Kidney epithelial cell (primary cell): Measurements from ENCODE around the gene ZHX3. TPM values are rescaled to one million over a fixed set of nuclear protein-coding genes. Genes with fewer than 3 reads are reported as not detected.

Experiments used
- DNase-seq: peaks from one replicate; pipeline ENCODE4 v3.0.0-alpha.2; 2010; ENCODE audit warnings: low read depth
- H3K27me3 ChIP-seq: 2 replicates; pipeline ENCODE4 v1.6.0; 2011; ENCODE audit warnings: low read length; ENCODE audit not compliant: control insufficient read depth, insufficient read depth
- H3K36me3 ChIP-seq: 2 replicates; pipeline ENCODE4 v1.5.1; 2011; ENCODE audit warnings: low read length; ENCODE audit not compliant: control insufficient read depth, insufficient read depth
- H3K4me3 ChIP-seq: 2 replicates; pipeline ENCODE4 v1.5.1; 2011; ENCODE audit warnings: low read depth, mild to moderate bottlenecking, control low read depth, low read length
- CTCF ChIP-seq: IDR thresholded peaks from 2 replicates; pipeline ENCODE4 v1.5.1; 2011; ENCODE audit warnings: mild to moderate bottlenecking, moderate library complexity, low read length, control low read depth, inconsistent platforms; ENCODE audit not compliant: insufficient read depth, poor library complexity, severe bottlenecking
- total RNA-seq: library from RNA; depleted of rRNA; stranded (reverse); fragments of >200 nt; gene quantifications from 2 replicates; pipeline ENCODE4 v1.2.3, GENCODE V29; 2015

The ZHX3 gene
- 7.6 and 9.0 TPM in 2 replicates for total RNA-seq

- H3K4me3 ChIP-seq: peak within 1 kb of the TSS; percentile 87
- no peak for TF ChIP-seq CTCF
- H3K36me3 ChIP-seq: no peaks in the 10 kb centered on the region
- peak; percentile 75 for DNase-seq
- no peaks in the 10 kb centered on the region for H3K27me3 ChIP-seq
Observed at GRCh38 chr20:41317546-41318270, at the start of gene ZHX3. Gene ZHX3 (minus strand): TSS chr20:41317731. CDS start chr20:41204916, 112,815 bp downstream.

DNA sequence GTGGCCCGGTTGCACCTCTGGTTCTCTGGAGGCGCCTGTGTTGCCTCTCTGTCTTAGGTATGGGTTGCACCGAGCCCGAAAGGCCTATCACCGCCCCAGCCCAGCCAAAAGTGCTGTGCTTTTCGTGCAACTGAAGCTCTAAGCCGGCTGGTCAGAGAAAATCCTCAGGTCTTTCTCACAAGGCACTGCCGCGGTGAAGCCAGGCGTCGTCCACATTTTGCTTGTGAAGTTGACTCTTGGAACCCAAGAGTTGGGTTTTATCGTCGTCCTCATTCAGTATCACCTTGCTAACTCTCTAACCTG lies 49.8 kb upstream of the ZHX3 start:
- DNase-seq: no peak
- no peaks in the 10 kb centered on the region for H3K36me3 ChIP-seq
- no peak for TF ChIP-seq CTCF
- peaks cover 52% of the 10 kb centered on the region for H3K27me3 ChIP-seq
- H3K4me3 ChIP-seq: no peak overlapping the region

DNA sequence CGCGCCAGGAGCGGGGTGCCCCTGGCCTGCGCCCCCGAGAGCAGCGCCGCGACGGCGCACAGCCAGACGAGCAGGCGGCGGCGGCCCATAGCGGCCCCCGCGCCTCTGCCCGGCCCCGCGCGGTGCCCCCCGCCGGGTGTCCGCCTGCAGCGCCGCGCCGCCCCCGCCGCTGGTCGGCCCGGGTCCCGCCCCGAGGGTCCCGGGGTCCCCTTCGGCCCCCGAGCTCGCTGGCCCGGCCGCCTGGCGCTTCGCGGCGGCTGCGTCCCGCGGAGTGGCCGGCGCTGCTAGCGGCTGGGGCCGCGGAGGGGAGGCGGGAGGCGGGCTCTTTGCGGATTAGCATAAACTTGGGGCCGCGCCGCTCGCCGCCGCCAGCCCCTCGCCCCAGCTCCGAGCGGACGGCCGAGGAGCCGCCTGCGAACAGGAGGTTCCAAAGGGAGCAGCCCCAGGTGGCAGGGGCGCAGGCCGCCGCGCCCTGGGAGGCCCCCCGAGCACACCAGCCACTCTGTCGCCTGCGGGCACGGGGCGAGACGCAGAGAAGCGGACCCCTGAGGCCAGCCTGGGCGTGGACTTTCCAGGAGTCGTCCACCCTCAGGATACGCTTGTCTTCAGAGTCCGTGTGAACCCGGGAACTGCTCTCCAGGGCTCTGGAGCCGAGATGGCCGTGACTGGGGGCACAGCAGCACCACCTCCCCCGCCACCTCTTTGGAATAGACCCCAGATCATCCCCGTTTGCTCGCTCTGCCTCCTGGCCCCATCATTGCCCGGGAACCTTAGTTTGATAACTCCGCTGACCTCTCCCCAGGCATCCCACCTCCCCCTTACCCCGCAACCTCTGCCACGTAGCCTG lies 49.2 kb upstream of the ZHX3 start, which contains the start of gene EMILIN3:
EMILIN3 (minus strand) TSS at position 273 of the 847 bp plus-strand sequence; CDS start at position 89, 184 bp downstream.
- no peak for DNase-seq
- Histone ChIP-seq H3K27me3 (peaks cover 50% of the 10 kb centered on the region), H3K4me3 (no peak within 1 kb of the TSS), H3K36me3 (no peaks in the 10 kb centered on the region)
- TF ChIP-seq CTCF: no peak

DNA sequence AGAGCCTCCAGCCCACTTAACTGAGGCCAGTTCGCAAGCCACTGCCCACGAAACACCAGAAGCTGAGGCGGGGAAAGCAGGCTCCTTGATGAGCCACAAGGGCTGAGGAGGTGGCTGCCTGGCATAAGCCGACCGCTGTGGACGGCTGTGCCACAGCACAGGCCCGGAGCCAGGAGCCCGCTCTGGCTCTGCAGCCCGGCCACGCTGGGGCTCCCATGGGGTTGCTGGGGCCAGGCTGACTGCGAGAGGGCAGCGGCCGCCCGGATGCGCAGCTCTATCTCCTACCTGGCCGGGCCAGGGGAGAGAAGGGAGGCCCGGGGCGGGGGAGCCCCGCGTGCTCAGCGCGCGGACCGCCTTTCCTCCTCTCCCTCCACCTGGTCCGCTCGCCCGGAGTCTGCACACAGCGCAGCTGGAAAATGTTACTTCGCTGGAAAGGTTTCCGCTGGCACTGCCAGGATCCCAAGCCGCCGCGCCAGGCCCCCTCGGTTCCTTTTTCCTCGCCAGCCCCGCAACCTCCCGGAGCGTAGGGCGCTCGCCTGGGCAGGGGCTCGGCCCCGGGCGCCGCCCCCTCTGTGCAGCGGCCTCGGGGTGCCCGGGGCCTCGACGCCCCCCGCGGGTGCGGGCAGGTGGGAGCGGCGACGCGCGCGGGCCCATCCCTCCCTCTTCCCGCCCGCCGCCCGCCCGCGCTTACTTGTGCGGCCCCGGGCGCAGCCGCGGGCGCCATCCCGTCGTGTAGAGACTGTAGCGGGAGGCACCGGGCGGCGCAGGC lies 48.4 kb upstream of the ZHX3 start:
- no peaks in the 10 kb centered on the region for H3K36me3 ChIP-seq
- DNase-seq: no peak
- TF ChIP-seq CTCF: no peak
- H3K4me3 ChIP-seq: no peak overlapping the region
- H3K27me3 ChIP-seq: peaks cover 49% of the 10 kb centered on the region

- peaks cover 48% of the 10 kb centered on the region for H3K27me3 ChIP-seq
- no peak for TF ChIP-seq CTCF
- no peak for DNase-seq
Observed at GRCh38 chr20:41364967-41365765, 47.6 kb upstream of the ZHX3 start.

More at GRCh38 chr20:41364967-41365765, 47.6 kb upstream of the ZHX3 start:
- no peak overlapping the region for H3K4me3 ChIP-seq
- no peaks in the 10 kb centered on the region for H3K36me3 ChIP-seq
